Mesenchymal stem cell (in vitro differentiated cells and primary cell): ENCODE measurements around the gene C1orf87.

Experiments
- DNase-seq: peaks from one replicate; pipeline ENCODE4 v3.0.0-alpha.2; 2013
- H2AFZ ChIP-seq: one replicate; pipeline ENCODE4 v1.6.1; 2013; ENCODE audit warnings: low read depth, mild to moderate bottlenecking, control low read depth, inconsistent platforms, low read length, moderate library complexity
- H2AK5ac ChIP-seq: 2 replicates; pipeline ENCODE4 v1.6.1; 2013; ENCODE audit warnings: low read length, moderate library complexity, mild to moderate bottlenecking, inconsistent platforms; ENCODE audit not compliant: severe bottlenecking
- H2BK120ac ChIP-seq: one replicate; pipeline ENCODE4 v1.6.1; 2013; ENCODE audit warnings: low read depth, mild to moderate bottlenecking, inconsistent platforms, low read length, moderate library complexity
- H2BK12ac ChIP-seq, 2 experiments: one replicate each; pipeline ENCODE4 v1.6.1; 2013; ENCODE audit warnings: inconsistent platforms in 2 of 2, low read length in 2 of 2, mild to moderate bottlenecking in 2 of 2, moderate library complexity in 2 of 2, control low read depth in 1 of 2
- H2BK15ac ChIP-seq: one replicate; pipeline ENCODE4 v1.6.1; 2013; ENCODE audit warnings: mild to moderate bottlenecking, low read depth, inconsistent platforms; ENCODE audit not compliant: poor library complexity, severe bottlenecking
- H2BK5ac ChIP-seq: 2 replicates; pipeline ENCODE4 v1.6.1; 2013; ENCODE audit warnings: low read depth, mild to moderate bottlenecking, low read length, control low read depth, inconsistent platforms; ENCODE audit not compliant: poor library complexity, severe bottlenecking
- H3K14ac ChIP-seq, 2 experiments: one replicate each; pipeline ENCODE4 v1.6.1; 2013; ENCODE audit warnings: inconsistent platforms in 2 of 2, low read length in 2 of 2, control low read depth in 1 of 2, mild to moderate bottlenecking in 1 of 2, moderate library complexity in 1 of 2
- H3K18ac ChIP-seq, 2 experiments: one replicate each; pipeline ENCODE4 v1.6.1; 2013; ENCODE audit warnings: inconsistent platforms in 2 of 2, low read length in 2 of 2, control low read depth in 1 of 2, low read depth in 1 of 2, mild to moderate bottlenecking in 1 of 2
- H3K23ac ChIP-seq, 2 experiments: one replicate each; pipeline ENCODE4 v1.6.1; 2013; ENCODE audit warnings: inconsistent platforms in 2 of 2, low read length in 2 of 2, mild to moderate bottlenecking in 2 of 2, moderate library complexity in 2 of 2, control low read depth in 1 of 2
- H3K27ac ChIP-seq: 2 replicates; pipeline ENCODE4 v1.5.1; 2013; ENCODE audit warnings: mild to moderate bottlenecking, moderate library complexity, low read length, control low read depth, inconsistent platforms; ENCODE audit not compliant: poor library complexity, severe bottlenecking
- H3K27me3 ChIP-seq, 2 experiments: 2 replicates each; pipeline versions ENCODE4 v1.6.1 to v1.7.0; 2013; ENCODE audit warnings: low read length in 2 of 2, mild to moderate bottlenecking in 2 of 2, moderate library complexity in 2 of 2, control low read depth in 1 of 2, inconsistent platforms in 1 of 2; ENCODE audit not compliant: control insufficient read depth in 1 of 2, insufficient read depth in 1 of 2
- H3K36me3 ChIP-seq, 2 experiments: 2 replicates each; pipeline versions ENCODE4 v1.6.1 to v1.7.0; 2013; ENCODE audit warnings: low read length in 2 of 2, control low read depth in 1 of 2, inconsistent platforms in 1 of 2, low read depth in 1 of 2, mild to moderate bottlenecking in 1 of 2; ENCODE audit not compliant: insufficient read depth in 2 of 2, control insufficient read depth in 1 of 2
- H3K4ac ChIP-seq, 2 experiments: one replicate each; pipeline ENCODE4 v1.6.1; 2013; ENCODE audit warnings: inconsistent platforms in 2 of 2, low read length in 2 of 2, mild to moderate bottlenecking in 2 of 2, moderate library complexity in 2 of 2, control low read depth in 1 of 2, low read depth in 1 of 2
- H3K4me1 ChIP-seq: 2 replicates; pipeline ENCODE4 v1.6.1; 2013; ENCODE audit warnings: low read depth, low read length, control low read depth; ENCODE audit not compliant: control insufficient read depth, insufficient read depth
- H3K4me2 ChIP-seq: 2 replicates; pipeline ENCODE4 v1.6.1; 2013; ENCODE audit warnings: low read length, mild to moderate bottlenecking, inconsistent platforms; ENCODE audit not compliant: poor library complexity, severe bottlenecking
- H3K4me3 ChIP-seq, 2 experiments: 2 replicates each; pipeline versions ENCODE4 v1.5.1 to v1.7.0; 2013; ENCODE audit warnings: low read length in 2 of 2, mild to moderate bottlenecking in 2 of 2, control low read depth in 1 of 2, low read depth in 1 of 2; ENCODE audit not compliant: insufficient read depth in 1 of 2
- H3K79me1 ChIP-seq: replicated peaks from 2 replicates; pipeline ENCODE4 v1.6.1; 2013; ENCODE audit warnings: mild to moderate bottlenecking, control low read depth, low read length, inconsistent platforms; ENCODE audit not compliant: poor library complexity, severe bottlenecking
- H3K9ac ChIP-seq: 2 replicates; pipeline ENCODE4 v1.7.0; 2013; ENCODE audit warnings: mild to moderate bottlenecking, low read length, moderate library complexity
- H3K9me3 ChIP-seq: 2 replicates; pipeline ENCODE4 v1.7.0; 2013; ENCODE audit warnings: mild to moderate bottlenecking, low read length; ENCODE audit not compliant: control insufficient read depth
- H4K8ac ChIP-seq: one replicate; pipeline ENCODE4 v1.6.1; 2013; ENCODE audit warnings: inconsistent platforms, mild to moderate bottlenecking, low read length, moderate library complexity
- H4K91ac ChIP-seq: one replicate; pipeline ENCODE4 v1.6.1; 2013; ENCODE audit warnings: mild to moderate bottlenecking, low read length, inconsistent platforms
- WGBS: methylation state at CpG from one replicate; pipeline ENCODE4 v1.1.7; 2013; ENCODE audit warnings: mixed read lengths; 5-methylcytosine and 5-hydroxymethylcytosine counted together

The C1orf87 gene

GRCh38 chr1:59986516-59987310, 86.9 kb downstream of the C1orf87 start:
- no peak for DNase-seq
- Histone ChIP-seq H3K4me3 (no peak overlapping the region), H3K4me2 (no peak overlapping the region), H3K79me1 (no peaks in the 10 kb centered on the region), H2BK5ac (no peak overlapping the region), H3K27ac (no peak overlapping the region), H2BK15ac (no peak overlapping the region), H3K4me1 (no peaks in the 10 kb centered on the region), H4K8ac (no peak overlapping the region), H3K9me3 (no peaks in the 10 kb centered on the region), H3K18ac (no peak overlapping the region), H2AFZ (no peak overlapping the region), H2BK12ac (no peak overlapping the region), H3K36me3 (no peaks in the 10 kb centered on the region), H3K9ac (no peak overlapping the region), H3K23ac (no peak overlapping the region), H3K14ac (no peak overlapping the region), H3K4ac (no peak overlapping the region), H2BK120ac (no peak overlapping the region), H4K91ac (no peak overlapping the region), H2AK5ac (no peak overlapping the region), H3K27me3 (no peaks in the 10 kb centered on the region)
- 76% methylated on average over 12 of the region's 12 CpGs for WGBS

- Histone ChIP-seq H3K9me3 (no peaks in the 10 kb centered on the region), H3K4me3 (no peak overlapping the region), H4K8ac (no peak overlapping the region), H2AFZ (no peak overlapping the region), H3K27me3 (no peaks in the 10 kb centered on the region), H4K91ac (no peak overlapping the region), H3K36me3 (no peaks in the 10 kb centered on the region), H3K4ac (no peak overlapping the region), H3K18ac (no peak overlapping the region), H2BK12ac (no peak overlapping the region), H3K27ac (no peak overlapping the region), H3K14ac (no peak overlapping the region), H3K4me2 (no peak overlapping the region), H2BK120ac (no peak overlapping the region), H2BK5ac (no peak overlapping the region), H2AK5ac (no peak overlapping the region), H3K79me1 (no peaks in the 10 kb centered on the region), H2BK15ac (no peak overlapping the region), H3K4me1 (no peaks in the 10 kb centered on the region), H3K23ac (no peak overlapping the region), H3K9ac (no peak overlapping the region)
- WGBS: 89% methylated on average over 8 of the region's 8 CpGs
- no peak for DNase-seq
Measured at GRCh38 chr1:59985911-59986515, 87.6 kb downstream of the C1orf87 start.

- Histone ChIP-seq H3K4me1 (no peaks in the 10 kb centered on the region), H2BK15ac (no peak overlapping the region), H2AFZ (no peak overlapping the region), H3K36me3 (no peaks in the 10 kb centered on the region), H4K91ac (no peak overlapping the region), H2BK12ac (no peak overlapping the region), H3K18ac (no peak overlapping the region), H3K23ac (no peak overlapping the region), H3K4ac (no peak overlapping the region), H3K79me1 (no peaks in the 10 kb centered on the region), H2AK5ac (no peak overlapping the region), H3K4me3 (no peak overlapping the region), H3K4me2 (no peak overlapping the region), H2BK120ac (no peak overlapping the region), H3K27me3 (peaks cover 8 to 13% of the 10 kb centered on the region in 2 experiments), H3K9me3 (no peaks in the 10 kb centered on the region), H3K14ac (no peak overlapping the region), H3K9ac (no peak overlapping the region), H4K8ac (no peak overlapping the region), H3K27ac (no peak overlapping the region), H2BK5ac (no peak overlapping the region)
- 96% methylated on average over 3 of the region's 5 CpGs for WGBS
- no peak for DNase-seq
Measured at GRCh38 chr1:59979666-59980065, 93.9 kb downstream of the C1orf87 start.

- Histone ChIP-seq H3K18ac (no peak overlapping the region), H3K9me3 (no peaks in the 10 kb centered on the region), H2BK120ac (no peak overlapping the region), H2BK15ac (no peak overlapping the region), H3K27me3 (peaks cover 8 to 13% of the 10 kb centered on the region in 2 experiments), H3K36me3 (no peaks in the 10 kb centered on the region), H3K23ac (no peak overlapping the region), H4K8ac (no peak overlapping the region), H3K4me1 (no peaks in the 10 kb centered on the region), H2AK5ac (no peak overlapping the region), H3K79me1 (no peaks in the 10 kb centered on the region), H3K27ac (no peak overlapping the region), H2BK5ac (no peak overlapping the region), H2BK12ac (no peak overlapping the region), H3K9ac (no peak overlapping the region), H3K4ac (no peak overlapping the region), H4K91ac (no peak overlapping the region), H2AFZ (no peak overlapping the region), H3K4me3 (no peak overlapping the region), H3K14ac (no peak overlapping the region), H3K4me2 (no peak overlapping the region)
- 100% methylated on average over 2 of the region's 2 CpGs for WGBS
- DNase-seq: no peak
Measured at GRCh38 chr1:59978511-59978910, 95.1 kb downstream of the C1orf87 start.
